Central memory CD8-positive, alpha-beta T cell (primary cell): ENCODE measurements around the gene HOXD4.
A peak's percentile ranks its signal among the peaks of the same experiment; 100 is the strongest.

Experiments used
- ATAC-seq: fragments of 150-1000 bp; cut with Tn5 transposase; replicated peaks from 2 replicates; pipeline ENCODE4 v1.10.0; 2022; ENCODE audit warnings: mild to moderate bottlenecking, moderate FRiP score, moderate number of reproducible peaks; ENCODE audit not compliant: poor library complexity, severe bottlenecking; ENCODE audit errors: extremely low read depth
- DNase-seq, 2 donors: peaks; one replicate each; pipeline ENCODE4 v3.0.0; 2021; ENCODE audit warnings: low spot score in 2 of 2
- H3K27ac Mint-ChIP-seq: one replicate; pipeline ENCODE4 v1.8.0; 2022; ENCODE audit warnings: low read depth, mild to moderate bottlenecking, moderate library complexity, mixed read lengths
- H3K27me3 Mint-ChIP-seq: one replicate; pipeline ENCODE4 v1.8.0; 2022; ENCODE audit warnings: mixed read lengths
- H3K36me3 Mint-ChIP-seq: one replicate; pipeline ENCODE4 v1.8.0; 2022; ENCODE audit warnings: mild to moderate bottlenecking, moderate library complexity, mixed read lengths; ENCODE audit not compliant: insufficient read depth
- H3K4me1 Mint-ChIP-seq: one replicate; pipeline ENCODE4 v1.8.0; 2022; ENCODE audit warnings: mixed read lengths
- H3K4me3 Mint-ChIP-seq: one replicate; pipeline ENCODE4 v1.8.0; 2022; ENCODE audit warnings: mild to moderate bottlenecking, moderate library complexity, mixed read lengths
- H3K9me3 Mint-ChIP-seq: one replicate; pipeline ENCODE4 v1.8.0; 2022; ENCODE audit warnings: mixed read lengths

Gene HOXD4

DNA sequence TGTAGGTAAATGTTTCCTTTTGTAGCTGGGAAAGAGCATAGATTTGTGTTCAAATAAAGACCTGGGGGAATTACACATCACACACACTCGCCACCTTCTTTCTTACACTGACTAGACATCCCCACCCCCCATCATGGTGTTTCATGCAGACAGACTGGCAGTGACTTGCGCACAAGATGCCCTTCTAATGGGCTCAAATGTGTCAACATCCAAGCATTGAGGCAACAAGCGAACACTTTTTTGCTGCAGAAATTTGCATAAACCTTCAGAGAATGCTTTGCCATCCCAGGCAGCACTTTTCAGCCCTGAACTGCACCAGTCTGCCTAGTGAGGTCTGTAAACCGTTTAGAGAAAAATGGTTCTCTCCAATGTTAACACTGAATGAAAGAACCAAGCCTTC lies 17.3 kb upstream of the HOXD4 start:
- no peak for ATAC-seq
- no peak overlapping the region for H3K4me3 Mint-ChIP-seq

DNA sequence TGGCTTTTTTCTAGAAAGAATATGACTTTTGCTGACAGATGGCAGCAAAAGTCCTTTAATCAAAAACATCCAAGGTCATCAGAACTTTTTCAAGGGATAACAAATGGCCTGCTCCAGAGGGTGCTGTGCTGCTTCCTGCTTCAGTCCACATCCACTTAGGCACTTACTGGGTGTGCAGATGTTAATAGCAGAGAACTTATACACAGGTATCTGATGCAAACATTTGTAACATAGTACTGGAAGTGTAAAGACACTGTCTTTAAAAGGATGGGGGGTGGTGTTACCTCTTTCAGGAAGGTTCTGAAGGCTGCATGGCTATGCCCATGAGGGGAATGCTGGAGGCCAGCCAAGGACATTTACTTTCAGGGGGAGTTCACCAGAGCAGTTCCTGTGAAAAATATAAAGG lies 16.3 kb upstream of the HOXD4 start:
- H3K4me1 Mint-ChIP-seq, result peaks cover 28% of the 10 kb centered on the region
- no peak for DNase-seq
- ATAC-seq, result no peak
- no peaks in the 10 kb centered on the region for H3K9me3 Mint-ChIP-seq
- H3K27me3 Mint-ChIP-seq, result peaks cover 95% of the 10 kb centered on the region
- no peak overlapping the region for H3K27ac Mint-ChIP-seq
- peaks cover 22% of the 10 kb centered on the region for H3K36me3 Mint-ChIP-seq
- peak overlapping the region; percentile 35 for H3K4me3 Mint-ChIP-seq

More for the DNA sequence above, 17.3 kb upstream of the HOXD4 start:
- Mint-ChIP-seq H3K27me3 (peaks cover 90% of the 10 kb centered on the region), H3K9me3 (no peaks in the 10 kb centered on the region), H3K36me3 (peaks cover 23% of the 10 kb centered on the region), H3K4me1 (peaks cover 30% of the 10 kb centered on the region), H3K27ac (no peak overlapping the region)
- no peak for DNase-seq

DNA sequence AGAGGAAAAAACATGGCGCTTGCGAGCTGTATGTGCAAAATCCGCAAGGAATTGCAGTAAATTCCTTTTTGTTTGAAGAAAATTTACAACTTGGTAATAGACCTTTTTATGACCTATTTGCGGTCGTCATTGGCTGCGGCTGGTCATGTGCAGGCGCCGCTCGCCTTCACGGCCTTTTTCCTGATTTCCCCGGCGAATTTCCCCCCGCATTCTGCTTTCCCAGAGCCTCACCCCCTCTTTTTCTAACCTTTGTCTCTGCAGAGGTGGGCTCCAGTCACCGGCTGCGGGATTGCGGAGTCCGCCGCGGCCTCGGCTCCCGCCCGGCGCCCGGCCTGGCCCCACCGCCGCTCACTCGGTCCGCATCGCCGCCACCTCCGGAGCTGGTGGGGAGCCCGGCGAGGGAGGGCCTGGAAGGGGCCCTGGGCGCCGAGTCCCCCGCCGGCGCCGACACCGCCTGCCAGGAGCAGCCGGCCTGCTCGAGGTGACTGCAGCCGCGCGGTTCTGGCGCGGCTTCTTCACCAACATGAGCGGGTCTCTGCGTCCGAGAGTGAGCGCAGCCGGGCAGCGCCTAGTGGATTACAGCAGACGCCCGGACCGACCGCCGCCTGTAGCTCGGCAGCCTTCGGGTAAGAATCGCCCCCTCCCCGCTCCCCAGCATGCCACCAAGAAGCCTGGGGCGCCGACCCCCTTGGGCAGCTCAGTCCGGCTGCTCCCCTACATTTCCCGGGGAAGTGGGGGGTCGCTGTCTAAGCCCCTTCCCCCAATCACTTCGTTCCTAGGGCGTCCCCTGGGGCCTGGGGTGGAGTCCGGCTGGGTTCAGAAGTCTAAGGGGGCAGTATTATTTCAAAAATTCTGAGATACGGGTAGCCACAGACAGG lies 14.7 kb upstream of the HOXD4 start:
- Mint-ChIP-seq H3K27me3 (peaks cover 91% of the 10 kb centered on the region), H3K27ac (no peak overlapping the region), H3K9me3 (no peaks in the 10 kb centered on the region), H3K4me3 (no peak overlapping the region), H3K36me3 (peaks cover 11% of the 10 kb centered on the region), H3K4me1 (peaks cover 26% of the 10 kb centered on the region)
- ATAC-seq (no peak), DNase-seq (no peak)

DNA sequence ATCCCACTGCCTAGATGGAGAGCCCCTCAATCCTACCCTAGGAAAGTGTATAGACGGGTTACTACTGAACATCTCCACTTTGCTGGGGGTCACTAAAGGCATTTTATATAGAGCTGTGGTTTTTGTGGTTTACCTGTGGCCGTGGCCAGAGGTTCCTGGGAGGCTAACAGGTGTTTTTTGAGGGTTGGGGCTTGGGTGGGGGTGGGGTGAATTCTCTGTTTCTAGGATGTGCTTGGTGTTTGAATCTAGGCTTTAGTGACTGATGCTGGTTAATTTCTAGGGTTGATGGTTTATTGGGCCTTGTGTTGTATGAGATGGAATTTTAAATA lies 14.1 kb upstream of the HOXD4 start:
- DNase-seq (no peak), ATAC-seq (no peak)
- Mint-ChIP-seq H3K36me3 (peaks cover 10% of the 10 kb centered on the region), H3K27me3 (peaks cover 91% of the 10 kb centered on the region), H3K9me3 (no peaks in the 10 kb centered on the region), H3K4me1 (peaks cover 24% of the 10 kb centered on the region), H3K27ac (no peak overlapping the region), H3K4me3 (no peak overlapping the region)

- H3K27ac Mint-ChIP-seq, result no peak overlapping the region
- DNase-seq, result no peak
Measured at GRCh38 chr2:176137906-176138305, 13.4 kb upstream of the HOXD4 start.

GRCh38 chr2:176138526-176138922 lies 12.8 kb upstream of the HOXD4 start:
- Mint-ChIP-seq H3K27me3 (peaks cover 91% of the 10 kb centered on the region), H3K4me1 (peaks cover 20% of the 10 kb centered on the region), H3K27ac (no peak overlapping the region), H3K36me3 (peaks cover 7% of the 10 kb centered on the region), H3K4me3 (no peak overlapping the region), H3K9me3 (no peaks in the 10 kb centered on the region)
- no peak for DNase-seq
- ATAC-seq, result no peak

More at GRCh38 chr2:176137906-176138305, 13.4 kb upstream of the HOXD4 start:
- Mint-ChIP-seq H3K36me3 (peaks cover 7% of the 10 kb centered on the region), H3K9me3 (no peaks in the 10 kb centered on the region), H3K4me3 (no peak overlapping the region), H3K27me3 (peaks cover 91% of the 10 kb centered on the region), H3K4me1 (peaks cover 20% of the 10 kb centered on the region)
- ATAC-seq, result no peak

- DNase-seq (no peak), ATAC-seq (no peak)
- H3K9me3 Mint-ChIP-seq, result no peaks in the 10 kb centered on the region
- H3K27me3 Mint-ChIP-seq, result peaks cover 91% of the 10 kb centered on the region
- peaks cover 7% of the 10 kb centered on the region for H3K36me3 Mint-ChIP-seq
- no peak overlapping the region for H3K27ac Mint-ChIP-seq
- no peak overlapping the region for H3K4me3 Mint-ChIP-seq
- H3K4me1 Mint-ChIP-seq, result peaks cover 20% of the 10 kb centered on the region
Measured at GRCh38 chr2:176138923-176139660, 12.3 kb upstream of the HOXD4 start.

DNA sequence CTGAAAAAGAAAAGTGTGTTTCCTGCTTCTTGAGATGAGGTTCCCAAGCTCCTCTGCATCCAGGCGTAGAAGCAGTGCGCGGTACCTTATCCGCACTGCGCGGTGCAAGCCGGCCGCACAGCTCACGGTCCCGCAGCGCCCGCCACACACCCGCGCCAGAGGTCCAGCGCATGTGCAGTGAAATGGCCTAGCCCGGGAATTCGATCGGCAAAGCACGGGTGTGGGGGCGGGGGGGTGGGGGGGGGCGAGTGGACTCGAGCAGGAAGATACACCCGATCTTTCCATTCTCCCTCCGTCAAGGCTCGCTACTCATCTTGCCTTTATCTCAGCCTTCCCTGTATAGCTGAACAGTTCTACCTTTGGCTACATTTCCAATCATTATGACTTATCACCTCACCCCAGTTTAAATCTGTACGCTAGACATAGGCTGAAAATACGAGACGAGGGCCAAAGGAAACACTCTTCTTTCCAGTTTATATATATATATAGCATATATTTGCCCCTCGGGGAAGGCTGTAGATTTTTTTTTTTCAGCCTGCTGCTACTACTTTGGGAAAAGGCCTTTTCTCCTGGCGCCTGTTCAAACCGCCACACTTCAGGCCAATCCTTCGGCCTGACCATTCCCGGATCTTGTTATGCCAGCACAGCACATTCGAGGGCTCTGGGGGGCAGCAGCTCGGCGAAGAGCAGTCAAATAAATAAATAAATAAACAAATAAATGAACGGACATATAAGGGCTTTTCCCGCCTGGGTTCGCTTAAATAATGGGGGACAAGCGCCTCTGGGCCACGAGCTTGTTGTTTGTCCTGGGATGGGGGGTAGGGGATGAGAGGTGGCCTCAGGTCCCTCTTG lies 11.5 kb upstream of the HOXD4 start:
- H3K4me3 Mint-ChIP-seq, result no peak overlapping the region
- ATAC-seq (no peak), DNase-seq (no peak)
- peaks cover 92% of the 10 kb centered on the region for H3K27me3 Mint-ChIP-seq
- no peak overlapping the region for H3K27ac Mint-ChIP-seq
- H3K9me3 Mint-ChIP-seq, result no peaks in the 10 kb centered on the region
- peaks cover 7% of the 10 kb centered on the region for H3K36me3 Mint-ChIP-seq
- peaks cover 20% of the 10 kb centered on the region for H3K4me1 Mint-ChIP-seq

DNA sequence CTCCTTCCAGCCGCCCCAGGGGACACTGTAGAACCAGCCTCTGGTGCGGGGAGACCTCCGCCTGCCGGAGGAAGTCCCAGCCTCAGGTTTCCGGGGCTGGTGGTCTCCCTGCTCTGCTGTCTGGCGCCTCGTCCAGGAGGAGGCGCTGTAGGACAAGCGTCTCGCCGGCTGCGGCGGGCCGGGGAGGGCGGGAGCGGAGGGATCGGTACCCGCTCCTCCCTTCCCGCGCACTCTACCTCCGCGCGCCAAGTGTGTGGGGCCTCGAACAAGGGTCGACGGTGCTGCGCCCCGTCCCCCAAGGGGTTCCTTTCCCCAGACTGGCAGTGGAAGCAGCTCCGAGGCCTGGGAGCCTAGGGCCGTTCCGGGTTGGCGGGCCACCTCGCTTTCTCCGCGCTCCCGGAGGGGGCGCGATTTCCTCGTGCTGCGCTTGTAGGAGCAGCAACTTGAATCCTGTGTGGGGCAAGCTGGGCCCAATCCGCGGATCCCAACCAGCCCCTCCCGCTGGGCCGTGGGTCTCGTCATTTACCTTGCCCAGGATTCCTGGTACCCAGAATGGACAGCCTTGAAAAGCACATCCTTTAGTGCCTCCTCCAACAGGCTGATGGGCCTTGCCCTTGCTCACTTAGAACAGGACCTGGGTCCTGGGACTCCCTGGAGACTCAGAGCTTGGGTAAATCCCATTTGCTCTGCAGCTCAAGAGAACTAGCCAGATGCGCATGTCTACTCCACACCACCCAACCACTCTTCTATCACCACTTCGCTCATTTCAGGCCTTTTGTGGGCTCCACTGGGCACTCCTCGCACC lies 10.6 kb upstream of the HOXD4 start:
- H3K4me1 Mint-ChIP-seq, result peaks cover 14% of the 10 kb centered on the region
- H3K9me3 Mint-ChIP-seq, result no peaks in the 10 kb centered on the region
- H3K27ac Mint-ChIP-seq, result no peak overlapping the region
- H3K4me3 Mint-ChIP-seq, result peak overlapping the region; percentile 26
- peaks cover 5% of the 10 kb centered on the region for H3K36me3 Mint-ChIP-seq
- peak; percentile 52 to 54 for DNase-seq
- ATAC-seq, result peak; percentile 81
- peaks cover 92% of the 10 kb centered on the region for H3K27me3 Mint-ChIP-seq

GRCh38 chr2:176142281-176142680 lies 9.1 kb upstream of the HOXD4 start:
- ATAC-seq, result no peak
- Mint-ChIP-seq H3K27me3 (peaks cover 92% of the 10 kb centered on the region), H3K4me3 (no peak overlapping the region), H3K36me3 (peaks cover 5% of the 10 kb centered on the region), H3K27ac (no peak overlapping the region), H3K9me3 (no peaks in the 10 kb centered on the region), H3K4me1 (peaks cover 11% of the 10 kb centered on the region)
- no peak for DNase-seq

DNA sequence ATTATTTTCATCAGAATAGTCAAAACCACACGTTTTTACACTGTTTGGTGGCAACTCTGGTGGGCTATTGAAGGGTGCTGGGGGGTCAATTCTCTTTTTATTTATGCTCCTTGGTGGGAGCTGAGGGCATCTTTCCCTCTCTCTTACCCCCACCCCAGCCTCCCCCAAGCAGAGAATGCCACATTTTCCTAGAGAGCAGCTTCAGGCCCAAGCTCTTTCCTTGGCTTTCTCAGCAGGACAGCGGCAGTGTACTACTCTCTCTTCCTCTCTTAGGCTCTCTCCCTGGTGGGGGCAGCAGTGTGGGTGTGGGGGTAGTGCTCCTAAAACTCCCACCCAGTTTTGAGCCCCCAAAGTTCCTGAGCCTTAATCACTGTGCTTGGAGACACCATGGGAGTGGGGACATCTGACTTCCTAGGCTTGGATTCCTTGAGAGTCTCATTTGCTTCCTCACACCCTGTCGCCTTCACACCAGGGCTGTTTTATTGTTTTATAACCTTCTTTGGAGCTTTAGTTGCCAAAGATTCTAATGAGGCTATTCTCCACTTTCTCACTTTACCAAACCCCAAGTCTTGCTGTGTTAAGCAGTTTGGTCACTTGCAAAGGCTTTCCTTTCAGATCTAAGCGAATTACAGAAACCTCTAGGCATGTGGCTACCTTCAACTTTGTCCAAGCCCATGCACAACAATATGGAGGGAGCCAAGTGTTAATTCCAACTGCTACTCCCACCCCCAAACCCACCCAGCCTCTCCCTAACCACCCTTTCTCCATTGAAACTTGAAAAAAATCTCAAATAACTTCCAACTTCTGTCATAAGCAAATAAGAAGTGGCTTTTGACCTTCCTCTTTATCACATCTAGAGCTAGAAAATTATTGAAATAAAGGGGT lies 6.0 kb upstream of the HOXD4 start:
- no peak for ATAC-seq
- peaks cover 7% of the 10 kb centered on the region for H3K4me1 Mint-ChIP-seq
- H3K9me3 Mint-ChIP-seq, result no peaks in the 10 kb centered on the region
- DNase-seq, result no peak
- H3K27me3 Mint-ChIP-seq, result peaks cover 97% of the 10 kb centered on the region
- no peak overlapping the region for H3K4me3 Mint-ChIP-seq
- no peaks in the 10 kb centered on the region for H3K36me3 Mint-ChIP-seq
- H3K27ac Mint-ChIP-seq, result no peak overlapping the region
